Esophagus squamous epithelium (tissue), 5 donors: ENCODE measurements around the gene PCSK5. TPM values are rescaled to one million over a fixed set of nuclear protein-coding genes. Genes with fewer than 3 reads are reported as not detected.

ENCODE experiments used
- DNase-seq: peaks from one replicate; lab custom pipeline; 2025; lab: John Stamatoyannopoulos, UW
- H3K27ac ChIP-seq, 4 donors: fragments of 200-600 bp; sonication (generic); one replicate each; pipeline ENCODE4 v1.5.1; 2016 to 2019; ENCODE audit warnings: mild to moderate bottlenecking in 1 of 4
- H3K27me3 ChIP-seq, 4 donors: fragments of 200-600 bp; sonication (generic); 1 replicate in 3 of 4; 2 replicates in 1 of 4; pipeline versions ENCODE4 v1.5.1 to v1.6.0; 2017 to 2021; ENCODE audit warnings: antibody characterized with exemption in 1 of 4
- H3K36me3 ChIP-seq, 3 donors: fragments of 200-600 bp; sonication (generic); one replicate each; pipeline ENCODE4 v1.5.1; 2016 to 2019
- H3K4me1 ChIP-seq, 3 donors: fragments of 200-600 bp; sonication (generic); one replicate each; pipeline ENCODE4 v1.5.1; 2017 to 2019
- H3K4me3 ChIP-seq, 4 donors: fragments of 200-600 bp; sonication (generic); 1 replicate in 3 of 4; 2 replicates in 1 of 4; pipeline ENCODE4 v1.5.1; 2016 to 2019; ENCODE audit warnings: mild to moderate bottlenecking in 2 of 4, moderate library complexity in 1 of 4
- H3K9me3 ChIP-seq, 3 donors: fragments of 200-600 bp; sonication (generic); one replicate each; pipeline ENCODE4 v1.5.1; 2016 to 2019
- POLR2A ChIP-seq, 4 donors: fragments of 450-650 bp; IDR thresholded peaks; one replicate each; pipeline ENCODE4 v1.6.1; 2017; ENCODE audit warnings: antibody characterized with exemption in 4 of 4, mild to moderate bottlenecking in 4 of 4, moderate library complexity in 3 of 4
- WGBS, 2 donors: methylation state at CpG; one replicate each; pipeline ENCODE4 v1.1.5; 2018; 5-methylcytosine and 5-hydroxymethylcytosine counted together
- intact Hi-C: fragments of 100-400 bp; cut with DNase I; formaldehyde crosslinking; loops from one replicate; pipeline ENCODE4 v1.15.0; 2022
- total RNA-seq, 4 donors: library from RNA; depleted of rRNA; stranded (reverse); fragments of >200 nt; gene quantifications; one replicate each; pipeline ENCODE4 v1.1.0, GENCODE V29; 2016
- TF ChIP-seq, protein P1 (sequence below), 6 experiments: fragments of 450-650 bp in 4 of 6; fragments of 200-600 bp in 2 of 6; sonication (generic) in 2 of 6; IDR thresholded peaks; one replicate each; pipeline ENCODE4 v1.5.1; 2016 to 2019; ENCODE audit warnings: antibody characterized with exemption in 6 of 6, mild to moderate bottlenecking in 4 of 6, moderate library complexity in 4 of 6
- donor health status: DM: yes; HTN: yes; CAD: no.

PCSK5 gene
- total RNA-seq, 4 donors from 2014 or later: 8.4 to 33.8 (median 24.2) TPM

DNA sequence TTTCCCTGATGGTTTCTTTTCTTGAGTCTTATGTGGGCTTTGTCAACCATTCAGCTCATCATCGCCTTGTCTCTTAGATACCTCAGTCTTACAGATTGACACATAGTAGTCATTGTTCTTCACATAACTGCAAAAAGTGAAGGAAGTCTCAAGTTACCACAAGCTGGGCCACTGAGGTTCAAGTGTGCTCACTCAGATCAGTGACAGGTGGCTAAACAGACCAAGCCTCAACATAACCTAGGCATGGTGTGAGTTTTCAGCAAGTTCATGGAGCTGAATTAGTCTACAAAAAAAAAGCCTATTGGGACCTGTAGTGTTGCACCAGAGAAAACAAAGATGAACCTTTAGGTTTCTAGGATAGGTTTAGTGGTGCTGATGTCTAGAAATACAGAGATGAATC, 445.6 kb downstream of the PCSK5 start:
- TF ChIP-seq POLR2A (IDR thresholded peaks at IDR 0.05): no peak
- TF ChIP-seq, protein P1, sequence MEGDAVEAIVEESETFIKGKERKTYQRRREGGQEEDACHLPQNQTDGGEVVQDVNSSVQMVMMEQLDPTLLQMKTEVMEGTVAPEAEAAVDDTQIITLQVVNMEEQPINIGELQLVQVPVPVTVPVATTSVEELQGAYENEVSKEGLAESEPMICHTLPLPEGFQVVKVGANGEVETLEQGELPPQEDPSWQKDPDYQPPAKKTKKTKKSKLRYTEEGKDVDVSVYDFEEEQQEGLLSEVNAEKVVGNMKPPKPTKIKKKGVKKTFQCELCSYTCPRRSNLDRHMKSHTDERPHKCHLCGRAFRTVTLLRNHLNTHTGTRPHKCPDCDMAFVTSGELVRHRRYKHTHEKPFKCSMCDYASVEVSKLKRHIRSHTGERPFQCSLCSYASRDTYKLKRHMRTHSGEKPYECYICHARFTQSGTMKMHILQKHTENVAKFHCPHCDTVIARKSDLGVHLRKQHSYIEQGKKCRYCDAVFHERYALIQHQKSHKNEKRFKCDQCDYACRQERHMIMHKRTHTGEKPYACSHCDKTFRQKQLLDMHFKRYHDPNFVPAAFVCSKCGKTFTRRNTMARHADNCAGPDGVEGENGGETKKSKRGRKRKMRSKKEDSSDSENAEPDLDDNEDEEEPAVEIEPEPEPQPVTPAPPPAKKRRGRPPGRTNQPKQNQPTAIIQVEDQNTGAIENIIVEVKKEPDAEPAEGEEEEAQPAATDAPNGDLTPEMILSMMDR (IDR thresholded peaks at IDR 0.05): no peak
- Histone ChIP-seq H3K27me3 (no peaks in the 10 kb centered on the region), H3K27ac (no peak overlapping the region), H3K9me3 (no peaks in the 10 kb centered on the region), H3K4me3 (no peak overlapping the region), H3K4me1 (no peaks in the 10 kb centered on the region), H3K36me3 (no peaks in the 10 kb centered on the region)
- WGBS, 2 donors: 83 to 88% methylated on average over 1 of the region's 1 CpG
- no peak for DNase-seq
- intact Hi-C loops: no loop called here

DNA sequence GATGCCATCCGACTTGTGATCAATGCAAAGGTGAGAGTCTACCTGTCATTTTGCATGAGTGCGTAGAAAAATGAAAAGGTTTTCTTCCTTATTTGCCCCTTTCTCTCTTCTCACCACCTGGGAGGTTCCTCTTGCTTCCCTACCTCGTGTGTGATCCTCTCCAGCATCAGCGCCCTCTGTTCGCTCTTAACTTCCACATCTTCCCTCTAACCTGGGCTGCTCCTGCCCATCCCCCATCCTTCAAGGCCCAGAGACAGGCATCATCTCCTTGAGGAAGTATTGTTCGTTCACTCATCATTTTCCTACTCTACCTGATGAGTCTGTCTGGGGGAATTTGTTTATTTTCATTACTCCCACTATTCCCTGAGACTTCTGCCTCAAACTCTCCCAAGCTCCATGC, 447.9 kb downstream of the PCSK5 start:
- WGBS, 2 donors: 67 to 78% methylated on average over 6 of the region's 6 CpGs

DNA sequence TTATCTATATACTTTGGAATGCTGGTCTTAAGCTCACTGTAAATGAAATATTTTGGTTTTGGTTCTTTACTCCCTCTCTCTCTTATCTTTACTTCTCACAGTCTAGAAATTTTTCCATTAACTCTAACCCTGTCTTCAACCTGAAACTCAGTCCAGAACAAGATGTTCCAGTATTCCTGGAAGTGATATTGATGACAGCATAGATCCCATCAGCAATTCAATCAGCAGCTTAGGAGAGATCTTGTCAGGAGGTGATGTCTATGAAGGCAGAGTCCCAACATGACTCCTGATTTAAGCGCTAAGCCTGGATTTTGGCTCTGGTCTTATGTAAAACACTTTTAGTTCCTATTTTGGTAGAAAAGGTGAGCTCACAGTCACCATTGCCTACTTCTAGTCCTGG, 451.1 kb downstream of the PCSK5 start:
- H3K9me3 ChIP-seq: no peaks in the 10 kb centered on the region
- no peaks in the 10 kb centered on the region for H3K4me1 ChIP-seq
- H3K4me3 ChIP-seq: no peak overlapping the region
- no peak overlapping the region for H3K27ac ChIP-seq
- WGBS, 2 donors: 100% methylated on average over 1 of the region's 1 CpG
- intact Hi-C loops: no loop called here
- no peak for DNase-seq
- no peaks in the 10 kb centered on the region for H3K27me3 ChIP-seq
- TF ChIP-seq, protein P1 (IDR thresholded peaks at IDR 0.05): no peak
- no peak for TF ChIP-seq POLR2A (IDR thresholded peaks at IDR 0.05)
- no peaks in the 10 kb centered on the region for H3K36me3 ChIP-seq

More for the DNA sequence above, 447.9 kb downstream of the PCSK5 start:
- DNase-seq: no peak
- intact Hi-C loops: no loop called here
- H3K36me3 ChIP-seq: no peaks in the 10 kb centered on the region
- no peak for TF ChIP-seq POLR2A (IDR thresholded peaks at IDR 0.05)
- TF ChIP-seq, protein P1 (IDR thresholded peaks at IDR 0.05): no peak
- H3K4me1 ChIP-seq: no peaks in the 10 kb centered on the region
- H3K27me3 ChIP-seq: no peaks in the 10 kb centered on the region
- no peak overlapping the region for H3K27ac ChIP-seq
- no peak overlapping the region for H3K4me3 ChIP-seq
- H3K9me3 ChIP-seq: no peaks in the 10 kb centered on the region

DNA sequence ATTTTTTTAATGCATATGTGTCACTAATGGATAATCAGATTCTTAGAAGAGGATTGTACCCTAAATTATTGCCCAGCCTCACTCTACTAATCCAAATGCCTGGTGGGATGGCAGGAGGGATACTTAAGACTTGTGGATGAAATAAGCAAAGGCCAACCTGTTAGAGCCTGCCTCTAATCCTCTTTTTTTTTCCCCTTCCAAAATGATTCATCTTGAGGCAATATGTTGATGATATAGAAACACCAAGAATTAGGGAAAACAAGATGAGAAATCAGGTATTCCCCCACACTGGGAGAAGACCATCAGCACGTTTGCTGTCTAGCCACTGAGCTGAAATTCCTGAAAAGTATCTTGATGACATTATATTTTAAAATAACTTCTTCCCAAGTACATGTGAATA, 451.7 kb downstream of the PCSK5 start:
- H3K9me3 ChIP-seq: no peaks in the 10 kb centered on the region
- TF ChIP-seq POLR2A (IDR thresholded peaks at IDR 0.05): no peak
- TF ChIP-seq, protein P1 (IDR thresholded peaks at IDR 0.05): no peak
- 18 to 57% methylated on average over 1 of the region's 1 CpG for WGBS, 2 donors
- no peak overlapping the region for H3K4me3 ChIP-seq
- intact Hi-C loops: no loop called here
- H3K4me1 ChIP-seq: no peaks in the 10 kb centered on the region
- H3K27me3 ChIP-seq: no peaks in the 10 kb centered on the region
- no peak overlapping the region for H3K27ac ChIP-seq
- no peak for DNase-seq
- no peaks in the 10 kb centered on the region for H3K36me3 ChIP-seq

DNA sequence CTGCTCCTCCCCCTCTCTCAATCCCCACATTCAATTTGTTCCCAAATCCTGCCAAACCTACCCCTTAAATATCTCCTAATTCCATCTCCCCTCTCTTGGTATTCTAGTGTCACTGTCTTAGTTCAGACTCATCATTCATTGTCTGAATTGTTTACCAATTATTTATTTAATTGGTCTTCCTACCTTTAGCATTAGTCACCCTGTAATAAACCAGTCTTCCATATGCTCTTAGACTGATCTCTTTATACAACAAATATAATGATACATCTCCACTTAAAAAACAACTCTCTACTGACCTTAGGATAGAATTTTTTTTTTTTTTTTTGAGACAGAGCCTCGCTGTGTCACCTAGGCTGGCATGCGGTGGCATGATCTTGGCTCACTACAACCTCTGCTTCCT, 452.4 kb downstream of the PCSK5 start:
- WGBS, 2 donors: 85 to 86% methylated on average over 2 of the region's 2 CpGs
- intact Hi-C loops: no loop called here
- DNase-seq: no peak
- Histone ChIP-seq H3K9me3 (no peaks in the 10 kb centered on the region), H3K4me1 (no peaks in the 10 kb centered on the region), H3K27ac (no peak overlapping the region), H3K27me3 (no peaks in the 10 kb centered on the region), H3K36me3 (no peaks in the 10 kb centered on the region), H3K4me3 (no peak overlapping the region)
- TF ChIP-seq, protein P1 (IDR thresholded peaks at IDR 0.05): no peak
- no peak for TF ChIP-seq POLR2A (IDR thresholded peaks at IDR 0.05)
